Stimulated activated CD8-positive, alpha-beta memory T cell treated with anti-CD3 and anti-CD28 coated beads, Interleukin-4, amount 100 ng/mL, for 24 hours (primary cell): Measurements from ENCODE around the gene PCYT1B.
"Not testable (repeated sequence)": the region's sequence is repeated elsewhere in the genome, so short reads cannot be mapped to it uniquely, and the experiment has no call there.

Experiments
- DNase-seq: peaks from one replicate; pipeline ENCODE4 v3.0.0-alpha.2; 2020; ENCODE audit warnings: low read depth

Gene PCYT1B

DNA sequence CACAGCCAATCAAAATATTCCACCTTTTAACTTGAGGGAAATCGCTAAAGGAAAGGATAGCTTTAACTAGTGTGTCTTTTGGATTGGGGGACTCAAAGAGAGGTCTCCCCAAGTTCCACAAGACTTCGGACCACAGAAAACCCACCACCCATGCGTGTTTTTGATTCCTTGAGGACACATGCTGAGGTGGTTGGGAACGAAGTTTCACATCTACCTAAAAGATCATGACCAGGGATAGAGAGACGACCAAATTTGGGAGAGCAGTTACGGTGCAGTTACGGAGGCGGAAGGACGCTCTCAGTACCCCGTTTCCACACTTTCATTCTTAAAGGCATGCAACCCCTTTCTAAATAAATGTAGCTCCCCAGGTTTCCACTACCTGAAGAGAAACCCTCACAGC is 1.1 kb downstream of the PCYT1B start:
- DNase-seq, result no peak

DNA sequence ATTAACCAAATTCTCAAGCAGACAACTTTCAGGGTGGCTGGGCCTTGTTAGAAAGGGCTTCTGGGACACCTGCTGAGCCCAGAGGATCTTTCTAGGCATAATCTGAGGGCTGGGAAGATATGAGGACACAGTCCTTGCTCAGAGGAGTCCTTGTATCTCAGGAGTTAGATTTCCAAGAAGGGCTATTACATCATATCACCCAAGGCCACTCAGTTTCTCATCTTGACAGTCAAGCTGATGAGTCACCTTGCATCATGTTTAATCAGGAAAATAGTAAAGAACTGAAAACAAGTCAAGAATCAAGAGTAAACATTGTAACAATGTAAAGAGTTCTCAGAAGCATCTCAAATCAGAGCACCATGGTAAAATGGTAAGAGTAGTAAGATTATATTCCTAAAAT is 4.0 kb downstream of the PCYT1B start:
- no peak for DNase-seq

DNA sequence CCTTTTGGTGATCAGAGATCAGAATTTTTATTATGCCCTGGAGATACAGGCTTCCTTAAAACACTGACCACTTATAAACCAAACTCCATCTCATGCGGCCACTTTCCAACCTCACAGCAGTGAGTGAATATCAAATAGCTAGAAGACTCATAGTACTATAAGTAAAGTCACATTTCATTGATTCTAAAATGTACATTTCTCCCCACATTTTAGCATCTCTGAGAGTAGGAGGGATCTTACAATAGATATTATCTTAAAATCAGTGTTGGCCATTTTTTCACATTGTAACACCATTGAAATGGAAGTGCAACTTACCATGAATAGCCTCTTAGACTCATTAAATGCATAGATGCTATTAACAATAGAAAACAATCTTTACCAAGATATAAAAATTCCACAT is 17.4 kb downstream of the PCYT1B start:
- DNase-seq, result no peak

DNA sequence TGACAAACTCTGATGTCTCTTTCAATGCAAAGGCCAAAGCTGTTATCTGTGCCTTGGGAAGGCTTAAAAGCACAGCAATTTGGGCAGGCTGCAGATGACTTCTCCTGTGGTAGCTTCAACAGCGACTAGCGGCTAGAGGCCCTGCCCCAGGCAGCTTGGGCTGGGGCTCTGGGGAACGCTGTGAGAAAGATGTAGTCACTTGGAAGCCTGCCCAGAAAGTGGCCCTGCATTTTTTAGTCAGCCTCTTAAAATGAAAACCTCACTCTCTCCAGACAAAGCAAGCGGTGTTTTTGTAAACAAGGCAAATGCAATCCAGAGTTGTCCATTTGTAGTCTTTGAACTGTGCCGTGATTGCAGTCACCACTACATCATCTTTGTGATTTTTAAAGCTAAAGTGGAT is 27.5 kb downstream of the PCYT1B start:
- DNase-seq, result no peak

DNA sequence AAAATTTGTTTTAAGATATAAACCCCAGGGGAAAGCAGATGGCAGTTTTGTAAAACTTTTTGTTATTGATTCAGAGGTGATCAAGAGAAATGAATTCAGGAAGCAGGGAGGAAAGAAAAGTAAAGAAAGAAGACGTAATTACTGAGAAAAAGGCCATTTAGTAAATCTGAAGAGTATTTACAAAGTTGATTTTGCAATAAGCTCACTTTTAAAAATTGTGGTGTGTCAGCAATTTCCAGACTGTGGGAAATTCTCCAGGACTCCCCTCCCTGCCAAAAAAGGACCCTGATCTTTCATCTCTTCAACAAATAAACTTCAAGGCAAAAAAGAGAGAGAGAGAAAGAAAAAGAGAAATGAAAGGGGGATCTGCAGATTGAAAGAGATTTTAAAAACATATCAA is 36.6 kb downstream of the PCYT1B start:
- no peak for DNase-seq

DNA sequence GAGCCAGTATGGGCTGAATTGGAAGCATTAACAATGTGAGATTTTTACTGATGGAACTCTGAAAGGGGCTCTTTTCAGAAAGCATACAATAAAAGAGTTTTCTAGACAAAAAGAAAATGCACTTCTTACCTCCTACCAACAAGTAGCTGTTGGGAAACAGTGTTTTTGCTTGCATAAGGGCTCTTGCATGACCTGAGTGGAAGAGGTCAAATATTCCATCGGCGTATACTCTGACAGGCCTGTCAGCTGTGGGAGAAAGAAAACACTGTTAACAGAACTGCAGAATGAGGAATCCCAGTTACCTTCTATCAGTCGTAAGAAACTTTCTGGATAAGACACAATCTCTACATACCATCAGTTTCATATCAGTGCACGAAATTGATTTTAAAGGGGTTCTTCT is 39.5 kb downstream of the PCYT1B start:
- no peak for DNase-seq

DNA sequence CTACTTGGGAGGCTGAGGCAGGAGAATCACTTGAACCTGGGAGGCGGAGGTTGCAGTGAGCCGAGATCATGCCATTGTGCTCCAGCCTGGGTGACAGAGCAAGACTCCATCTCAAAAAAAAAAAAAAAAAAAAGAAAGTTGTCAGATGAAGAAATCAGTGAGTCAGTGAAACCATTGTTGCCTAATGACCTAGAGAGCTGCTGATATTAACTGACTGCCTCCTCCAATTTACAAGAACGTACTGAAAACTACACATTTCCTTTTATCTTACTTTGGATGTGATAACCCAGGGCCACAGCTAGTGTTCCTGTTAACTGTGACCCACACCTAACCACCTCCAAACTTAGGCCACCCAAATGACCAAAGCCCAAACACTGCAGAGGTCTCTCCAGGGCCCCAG is 41.2 kb downstream of the PCYT1B start:
- DNase-seq, result not testable (repeated sequence)

DNA sequence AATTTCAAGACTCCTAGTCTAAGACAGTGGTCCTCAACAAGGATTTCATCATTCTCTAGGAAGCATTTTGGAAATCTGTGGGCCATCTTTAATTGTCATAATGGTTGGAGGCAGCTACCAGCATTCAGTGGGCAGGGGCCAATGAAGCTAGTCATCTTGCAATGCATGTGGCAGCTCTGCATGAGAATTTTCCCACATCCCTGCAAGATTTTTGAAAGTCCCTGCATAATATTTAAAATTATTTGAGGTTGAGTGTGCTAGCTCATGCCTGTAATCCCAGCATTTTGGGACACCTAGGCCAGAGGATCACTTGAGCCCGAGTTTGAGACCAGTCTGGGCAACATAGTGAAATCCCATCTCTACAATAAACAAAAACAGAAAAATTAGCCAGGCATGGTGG is 44.0 kb downstream of the PCYT1B start:
- DNase-seq, result no peak

DNA sequence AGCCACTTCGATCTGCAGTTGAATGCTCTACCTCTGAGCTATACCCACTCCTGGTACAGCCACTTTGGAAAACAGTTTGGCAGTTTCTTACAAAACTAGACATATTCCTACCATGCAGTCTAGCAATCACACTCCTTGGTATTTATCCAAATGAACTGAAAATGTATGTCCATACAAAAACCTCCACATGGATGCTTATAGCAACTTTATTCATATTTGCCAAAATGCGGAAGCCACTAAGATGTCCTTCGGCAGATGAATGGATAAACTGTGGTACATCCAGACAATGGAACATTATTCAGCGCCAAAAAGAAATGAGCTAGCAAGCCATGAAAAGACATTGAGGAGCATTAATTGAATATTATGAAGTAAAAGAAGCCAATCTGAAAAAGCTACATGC is 45.3 kb downstream of the PCYT1B start:
- DNase-seq, result no peak

DNA sequence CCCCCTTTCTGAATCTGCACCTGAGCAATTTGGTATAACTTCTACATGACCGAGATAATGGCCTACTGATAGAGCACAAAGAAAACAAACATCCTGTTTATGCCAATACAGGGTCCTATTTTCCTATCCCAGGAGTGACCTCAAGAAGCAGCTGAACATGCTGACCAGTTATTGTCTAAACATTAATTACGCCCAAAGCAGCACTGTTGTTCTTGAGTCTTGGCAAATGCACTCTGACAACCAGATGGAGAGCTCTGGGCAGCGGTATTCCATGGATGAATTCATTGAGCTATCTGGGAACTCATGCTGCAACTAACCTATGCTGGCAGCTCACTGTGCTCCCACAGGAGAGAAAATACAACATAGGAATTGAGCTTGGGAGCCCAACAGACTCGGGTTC is 52.6 kb downstream of the PCYT1B start:
- DNase-seq, result no peak

DNA sequence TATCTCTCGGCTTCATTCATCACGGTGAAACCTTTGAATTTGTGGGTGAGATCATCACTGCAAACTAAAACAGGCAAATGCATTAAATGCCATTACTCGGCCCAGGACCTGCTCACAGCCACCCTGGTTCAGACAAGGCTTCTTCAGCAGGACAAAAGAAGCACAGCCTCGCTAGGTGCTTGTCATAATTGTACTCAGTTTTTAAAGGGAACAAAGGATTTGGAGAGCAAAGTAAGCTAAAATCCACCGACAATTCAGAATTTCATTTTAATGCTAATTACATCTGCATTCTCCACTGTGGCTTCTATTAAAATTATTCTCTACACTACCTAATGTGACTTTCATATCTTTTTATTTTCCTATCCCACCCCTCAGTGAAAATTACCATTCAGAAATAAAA is 57.0 kb downstream of the PCYT1B start:
- no peak for DNase-seq

DNA sequence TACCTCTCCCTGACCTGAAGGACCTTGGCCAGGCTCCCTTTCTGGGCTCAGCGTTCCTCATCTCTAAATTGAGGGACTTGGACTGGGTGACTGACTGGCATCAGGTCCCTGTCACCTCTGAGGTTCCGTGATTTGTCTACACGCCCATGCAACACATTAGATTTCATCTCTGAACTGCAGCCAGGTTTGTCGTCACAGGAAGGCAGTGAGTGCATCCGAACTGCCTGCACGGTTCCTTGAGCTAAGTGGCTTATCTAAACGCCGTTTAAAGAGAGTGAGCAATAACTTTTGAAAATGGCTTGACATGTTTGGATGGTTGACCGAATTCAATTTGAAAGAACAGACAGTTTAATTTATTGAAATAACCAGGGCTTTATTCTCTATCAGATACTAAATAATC is 70.1 kb downstream of the PCYT1B start:
- DNase-seq, result no peak

DNA sequence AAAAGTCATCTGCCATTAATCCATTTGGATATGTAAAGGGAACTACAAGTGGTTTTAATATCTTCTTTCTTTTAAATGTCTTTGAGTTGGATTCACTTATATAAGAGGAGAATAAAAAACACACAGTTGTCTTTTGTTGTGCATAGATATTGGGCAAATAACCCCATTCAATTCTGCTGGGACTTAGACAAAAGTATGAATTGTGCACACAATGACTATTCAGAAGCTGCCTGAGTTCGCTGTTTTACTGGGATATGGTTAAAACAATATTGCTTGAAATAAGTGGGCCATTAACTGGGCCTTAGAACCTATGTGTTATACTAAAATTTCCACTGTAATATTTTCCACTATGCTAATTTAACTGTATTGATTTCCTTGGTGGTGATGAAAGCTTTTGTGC is 71.7 kb downstream of the PCYT1B start:
- no peak for DNase-seq

DNA sequence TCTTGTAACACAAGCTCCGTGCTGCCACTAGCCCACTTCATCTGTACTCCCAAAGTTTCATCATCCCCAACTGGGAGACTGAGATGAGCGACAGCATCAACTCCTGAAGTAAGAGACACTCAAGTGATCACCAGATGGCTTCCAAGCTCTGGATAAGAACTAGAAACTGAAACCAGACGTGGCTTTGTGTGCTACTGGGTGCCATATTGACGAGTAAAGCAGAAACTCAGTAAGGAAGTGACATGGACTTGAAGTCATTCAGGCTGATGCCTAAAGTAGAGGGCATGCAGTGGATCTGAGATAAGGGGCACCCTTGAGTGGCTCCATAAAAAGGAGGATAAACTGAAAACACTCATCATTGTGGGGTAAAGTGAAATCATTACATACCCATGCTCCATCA is 72.4 kb downstream of the PCYT1B start:
- DNase-seq, result no peak

DNA sequence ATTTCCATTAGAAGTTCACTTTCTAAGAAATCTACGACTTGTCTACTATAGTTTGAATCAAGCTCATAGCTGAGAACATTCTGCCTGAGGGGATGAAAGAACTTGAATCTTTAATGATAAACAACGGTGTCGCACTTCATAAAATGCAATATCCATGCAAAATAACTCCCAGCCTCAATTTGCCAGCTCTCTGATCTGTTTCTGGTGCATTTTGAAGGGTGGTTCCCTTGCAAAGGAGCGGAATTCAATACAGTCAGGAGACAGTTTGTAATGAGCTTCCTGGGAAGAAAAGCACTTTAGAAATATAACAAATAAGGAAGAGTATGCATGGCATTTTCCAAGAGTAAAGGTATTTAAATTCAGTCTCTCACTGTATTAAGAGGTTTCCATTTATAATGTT is 80.0 kb downstream of the PCYT1B start:
- no peak for DNase-seq

DNA sequence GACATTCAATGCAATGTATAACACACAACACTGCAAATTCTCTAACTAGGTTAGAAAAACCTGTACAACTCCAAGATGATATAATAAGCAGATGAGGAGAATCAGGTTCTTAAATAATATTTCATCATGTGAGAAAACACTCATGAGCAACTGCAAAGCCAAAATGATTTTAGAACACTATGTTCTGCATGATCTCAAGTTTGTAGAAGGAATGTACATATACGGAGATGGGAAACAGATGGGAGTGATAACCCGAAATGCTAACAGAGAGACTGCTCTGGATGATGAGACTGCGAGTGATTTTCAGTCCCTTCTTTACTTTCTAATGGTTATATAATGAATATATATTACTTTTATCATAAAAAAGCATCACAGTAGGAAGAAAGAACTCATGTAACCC is 80.9 kb downstream of the PCYT1B start:
- no peak for DNase-seq

DNA sequence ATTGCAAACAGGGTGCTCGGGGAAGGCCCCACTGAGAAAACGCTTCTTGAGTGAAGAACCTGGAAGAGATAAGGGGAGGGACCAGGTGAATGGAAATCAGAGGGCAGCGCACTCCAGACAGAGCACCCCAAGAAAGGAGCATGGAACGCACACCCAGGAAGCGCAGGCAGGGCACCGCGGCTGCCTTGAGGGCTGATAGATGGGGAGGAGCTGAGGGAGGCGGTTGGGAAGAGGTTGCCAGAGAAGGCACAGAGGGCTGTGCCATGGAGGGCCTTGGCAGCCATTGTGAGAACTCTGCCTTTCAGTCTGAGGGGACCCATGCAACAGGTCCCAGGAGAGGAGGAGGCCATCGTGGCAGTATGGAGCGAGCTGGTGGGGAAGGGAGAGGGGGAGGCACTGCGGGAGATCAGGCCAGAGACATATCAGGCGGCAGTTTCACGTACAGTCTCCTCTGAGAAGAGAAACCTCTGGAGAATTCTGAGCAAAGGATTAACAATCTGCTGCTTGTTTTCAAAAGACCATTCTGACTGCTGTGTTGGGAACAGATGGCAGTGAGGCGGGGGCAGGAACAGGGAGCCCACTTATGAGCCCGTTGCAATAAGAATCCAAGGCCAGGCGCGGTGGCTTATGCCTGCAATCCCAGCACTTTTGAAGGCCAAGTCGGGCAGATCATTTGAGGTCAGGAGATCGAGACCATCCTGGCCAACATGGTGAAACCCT is 83.7 kb downstream of the PCYT1B start:
- DNase-seq, result no peak

DNA sequence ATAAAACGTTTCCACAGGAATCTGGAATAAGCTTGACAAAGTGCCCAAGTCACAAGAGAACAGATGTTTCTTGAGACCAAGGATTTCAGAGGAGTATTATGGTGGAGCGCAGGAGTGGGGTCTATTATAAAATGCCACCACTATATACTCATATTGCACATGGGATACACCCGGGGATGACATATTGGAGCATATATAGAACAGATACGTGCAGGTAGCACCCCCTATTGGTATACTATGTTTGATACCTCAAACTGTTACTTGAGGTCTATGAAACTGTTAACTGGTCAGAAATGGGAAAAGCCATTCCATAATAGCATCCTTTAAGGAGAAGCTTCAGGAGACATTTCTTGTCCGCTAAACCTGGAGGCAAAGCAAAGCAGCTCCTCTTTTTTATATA is 86.0 kb downstream of the PCYT1B start:
- DNase-seq, result no peak

DNA sequence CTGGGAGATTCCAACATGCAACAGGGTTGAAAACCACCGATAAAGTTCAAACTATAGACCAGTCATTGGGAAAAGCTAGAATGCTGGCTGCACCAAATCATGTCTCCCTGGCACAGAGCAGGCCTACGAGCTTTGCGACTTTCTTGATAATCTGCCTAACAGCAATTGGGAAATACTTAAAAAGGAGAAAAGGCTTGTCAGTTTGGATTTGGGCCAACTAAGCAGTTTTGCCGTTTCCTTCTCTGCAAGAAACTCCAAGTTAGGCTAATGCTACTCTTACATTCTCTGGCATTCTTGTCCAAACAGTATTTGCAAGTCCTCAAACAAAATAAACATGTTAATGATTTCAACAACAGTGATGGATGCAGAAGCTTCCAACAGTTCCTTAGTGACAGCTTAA is 94.1 kb downstream of the PCYT1B start:
- no peak for DNase-seq

DNA sequence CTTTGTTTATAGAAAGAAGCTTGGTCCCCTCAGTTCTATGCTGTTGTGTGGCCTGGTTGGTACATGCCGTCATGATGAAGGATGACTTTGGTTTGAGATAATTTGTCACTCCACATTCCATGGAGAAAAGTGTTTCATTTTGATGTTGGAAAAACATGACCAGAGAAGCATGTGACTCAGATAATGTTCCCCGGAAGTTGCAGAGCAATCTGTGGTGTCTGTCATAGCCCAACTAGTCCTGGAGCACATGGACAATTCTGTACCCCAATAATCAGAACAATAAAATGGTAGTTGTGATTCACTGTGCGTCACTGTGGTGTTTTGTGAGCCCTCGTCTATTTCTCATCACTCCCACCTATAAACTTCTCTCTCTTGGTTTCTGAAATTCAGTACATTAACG is 97.0 kb downstream of the PCYT1B start:
- no peak for DNase-seq

DNA sequence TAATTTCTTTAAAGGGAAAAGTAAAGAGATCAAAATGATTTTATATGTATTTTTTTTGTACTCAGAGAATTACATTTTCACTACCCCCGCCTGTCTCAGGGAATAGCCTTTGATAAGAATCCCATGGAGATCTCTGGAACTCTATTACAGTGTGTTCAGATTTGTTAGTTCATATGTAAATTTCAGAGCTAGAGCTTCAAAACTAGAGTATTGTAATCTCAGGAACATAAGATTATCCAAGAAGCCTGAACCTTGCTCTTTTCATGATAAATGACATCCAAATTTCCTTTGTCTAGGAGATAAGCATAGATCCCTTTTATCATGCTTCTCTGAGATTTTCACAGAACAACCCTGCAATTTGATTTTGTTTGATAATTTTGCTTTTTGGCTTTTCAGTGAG is 99.2 kb downstream of the PCYT1B start:
- no peak for DNase-seq

DNA sequence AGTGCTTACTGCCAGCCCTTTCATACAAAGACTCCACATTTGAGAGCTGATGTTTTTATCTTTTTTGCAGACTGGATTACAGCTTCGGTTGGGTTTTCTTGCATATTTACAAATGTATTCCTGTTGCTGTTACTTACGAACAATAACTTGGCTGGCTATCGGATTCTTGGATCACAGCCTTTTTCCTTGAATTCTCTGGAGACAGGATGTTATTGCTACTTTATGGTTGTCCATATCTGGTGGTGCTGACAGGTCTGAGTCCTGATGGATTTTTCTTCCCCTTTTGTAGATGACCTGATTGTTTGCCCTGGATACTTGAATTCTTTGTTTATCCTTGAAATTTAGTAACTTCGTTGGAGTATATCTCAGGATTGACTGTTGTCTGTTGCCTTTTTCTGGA is 104.4 kb downstream of the PCYT1B start:
- DNase-seq, result no peak

DNA sequence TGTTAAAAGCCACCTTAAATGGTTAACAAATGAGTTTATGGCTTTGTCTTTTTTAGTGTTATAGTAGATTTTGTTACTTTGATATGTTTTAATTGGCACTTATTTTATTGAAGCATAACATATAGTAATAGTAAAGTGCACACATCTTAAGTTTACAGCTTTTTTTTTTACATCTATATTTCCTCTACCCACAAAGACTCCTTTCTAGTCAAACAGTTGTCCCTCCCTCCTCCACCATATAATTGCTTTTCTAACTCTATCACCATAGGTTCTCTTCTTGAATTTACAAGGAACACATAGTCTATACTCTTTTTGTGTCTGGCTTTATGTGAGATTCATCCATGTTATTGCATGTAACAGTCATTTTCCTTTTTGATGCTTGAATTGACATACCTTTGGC is 110.6 kb downstream of the PCYT1B start:
- no peak for DNase-seq

DNA sequence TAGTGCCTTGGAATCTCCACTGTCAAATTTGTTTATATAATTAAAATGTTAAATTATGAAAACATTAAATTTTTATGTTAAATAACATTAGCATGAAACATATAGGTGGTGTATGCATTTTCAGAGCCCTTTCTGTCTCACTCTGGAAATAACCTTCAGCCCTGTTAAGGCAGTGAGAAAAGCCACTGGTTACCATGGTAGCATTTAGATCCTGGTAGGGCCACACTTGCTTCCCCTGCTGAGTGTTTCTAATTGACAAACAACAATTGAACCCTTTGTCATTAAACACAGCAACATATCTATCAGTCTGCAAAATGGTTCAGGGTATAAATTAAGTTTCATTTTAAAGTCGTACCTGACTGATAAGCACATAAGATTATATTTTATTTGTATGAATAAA is 118.5 kb downstream of the PCYT1B start:
- no peak for DNase-seq

DNA sequence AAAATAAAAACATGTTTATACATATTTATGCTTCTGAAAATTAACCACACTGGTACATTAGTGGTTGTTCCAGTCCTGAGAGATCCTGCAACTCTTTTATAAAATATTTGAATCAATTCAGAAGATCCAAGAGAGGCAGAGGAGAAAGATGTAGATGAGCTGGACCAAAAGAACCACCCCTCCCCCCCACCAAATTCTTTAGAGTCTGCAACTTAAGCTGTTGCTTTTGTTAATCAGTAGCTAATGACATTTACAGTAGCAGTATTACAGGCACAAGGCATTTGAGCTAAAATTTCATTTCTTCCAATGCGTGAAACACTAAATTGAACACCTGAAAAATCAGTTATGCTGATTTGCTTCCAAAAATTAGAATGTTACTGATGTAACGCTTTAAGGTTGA is 120.5 kb downstream of the PCYT1B start:
- no peak for DNase-seq
